Upper lobe of left lung (tissue), 6 donors: ENCODE data around the gene EVI5. TPM values are rescaled to one million over a fixed set of nuclear protein-coding genes. Genes with fewer than 3 reads are reported as not detected.

Experiments used
- ATAC-seq, 2 donors: fragments of 200-7000 bp; cut with Tn5 transposase; one replicate each; pipeline ENCODE4 v1.9.1; 2022; ENCODE audit warnings: mild to moderate bottlenecking in 2 of 2, moderate library complexity in 2 of 2; ENCODE audit not compliant: low FRiP score in 2 of 2
- DNase-seq, 2 donors: peaks; one replicate each; pipeline ENCODE4 v3.0.0-alpha.2; 2019 to 2020
- H3K27ac ChIP-seq, 4 donors: fragments of 200-600 bp; sonication (generic); one replicate each; pipeline ENCODE4 v1.5.1; 2016 to 2019
- H3K27me3 ChIP-seq, 4 donors: fragments of 200-600 bp; sonication (generic); one replicate each; pipeline ENCODE4 v1.5.1; 2017 to 2019
- H3K36me3 ChIP-seq, 4 donors: fragments of 200-600 bp; sonication (generic); one replicate each; pipeline ENCODE4 v1.5.1; 2016 to 2019
- H3K4me1 ChIP-seq, 4 donors: fragments of 200-600 bp; sonication (generic); one replicate each; pipeline ENCODE4 v1.5.1; 2018 to 2019
- H3K4me3 ChIP-seq, 4 donors: fragments of 200-600 bp; sonication (generic); one replicate each; pipeline ENCODE4 v1.5.1; 2017 to 2019; ENCODE audit warnings: mild to moderate bottlenecking in 2 of 4, moderate library complexity in 1 of 4
- H3K9me3 ChIP-seq, 4 donors: fragments of 200-600 bp; sonication (generic); one replicate each; pipeline ENCODE4 v1.5.1; 2018 to 2019
- CTCF ChIP-seq, 6 experiments: fragments of 450-650 bp in 4 of 6; fragments of 200-600 bp in 2 of 6; sonication (generic) in 2 of 6; IDR thresholded peaks; one replicate each; pipeline ENCODE4 v1.5.1; 2016 to 2019; ENCODE audit warnings: antibody characterized with exemption in 6 of 6
- EP300 ChIP-seq, 4 donors: sonication (generic); formaldehyde crosslinking; IDR thresholded peaks; one replicate each; pipeline ENCODE4 v1.5.1; 2017; ENCODE audit warnings: antibody characterized with exemption in 4 of 4, control low read depth in 2 of 4
- POLR2A ChIP-seq, 4 donors: fragments of 450-650 bp; IDR thresholded peaks; one replicate each; pipeline ENCODE4 v1.5.1; 2016 to 2017; ENCODE audit warnings: antibody characterized with exemption in 4 of 4, mild to moderate bottlenecking in 2 of 4
- POLR2AphosphoS5 ChIP-seq, 2 donors: sonication (generic); formaldehyde crosslinking; IDR thresholded peaks; one replicate each; pipeline ENCODE4 v1.5.1; 2017; ENCODE audit warnings: antibody characterized with exemption in 2 of 2
- whole genome bisulfite sequencing, 2 donors: methylation state at CpG; one replicate each; pipeline ENCODE4 v1.1.5; 2017 to 2018; 5-methylcytosine and 5-hydroxymethylcytosine counted together
- total RNA-seq, 6 donors: library from RNA; depleted of rRNA in 4 of 6; stranded (reverse); fragments of >200 nt in 4 of 6; gene quantifications; one replicate each; pipeline versions ENCODE4 v1.1.0 to v1.2.1, GENCODE V29; 2016 to 2021
- donor health status: DM: no; HTN: no; CAD: no; lungs with moderate emphysema.
- donor health status: DM: no; HTN: yes; CAD: no; lungs with severe emphysema.

Gene EVI5
- total RNA-seq, 6 donors from 2014 or later = 33.5 to 62.3 (median 39.6) TPM

GRCh38 chr1:92516574-92516973, 268.3 kb downstream of the EVI5 start:
- H3K27me3 ChIP-seq = no peaks in the 10 kb centered on the region
- 93 to 96% methylated on average over 1 of the region's 1 CpG for WGBS, 2 donors

GRCh38 chr1:92515796-92516201, 269.1 kb downstream of the EVI5 start:
- DNase-seq (no peak), ATAC-seq (no peak)
- Histone ChIP-seq H3K4me3 (no peak overlapping the region), H3K9me3 (no peaks in the 10 kb centered on the region), H3K27ac (no peak overlapping the region), H3K4me1 (no peaks in the 10 kb centered on the region), H3K36me3 (peaks cover 0 to 12% (median 0%) of the 10 kb centered on the region in 4 donors), H3K27me3 (no peaks in the 10 kb centered on the region)
- no peak for TF ChIP-seq CTCF (IDR thresholded peaks at IDR 0.05)
- no peak for TF ChIP-seq POLR2A (IDR thresholded peaks at IDR 0.05)
- no peak for TF ChIP-seq EP300 (IDR thresholded peaks at IDR 0.05)
- TF ChIP-seq POLR2AphosphoS5 (IDR thresholded peaks at IDR 0.05) = no peak
- 63 to 71% methylated on average over 3 of the region's 3 CpGs for WGBS, 2 donors

More at GRCh38 chr1:92516574-92516973, 268.3 kb downstream of the EVI5 start:
- ATAC-seq (no peak), DNase-seq (no peak)
- TF ChIP-seq CTCF (IDR thresholded peaks at IDR 0.05) (no peak), POLR2AphosphoS5 (IDR thresholded peaks at IDR 0.05) (no peak), EP300 (IDR thresholded peaks at IDR 0.05) (no peak), POLR2A (IDR thresholded peaks at IDR 0.05) (no peak)
- Histone ChIP-seq H3K9me3 (no peaks in the 10 kb centered on the region), H3K4me1 (no peaks in the 10 kb centered on the region), H3K36me3 (peaks cover 0 to 12% (median 0%) of the 10 kb centered on the region in 4 donors), H3K4me3 (no peak overlapping the region), H3K27ac (no peak overlapping the region)

- WGBS, 2 donors = 90 to 94% methylated on average over 4 of the region's 4 CpGs
- Histone ChIP-seq H3K27me3 (no peaks in the 10 kb centered on the region), H3K4me1 (no peaks in the 10 kb centered on the region), H3K27ac (no peak overlapping the region), H3K36me3 (peaks cover 0 to 22% (median 0%) of the 10 kb centered on the region in 4 donors), H3K4me3 (no peak overlapping the region), H3K9me3 (no peaks in the 10 kb centered on the region)
- DNase-seq (no peak), ATAC-seq (no peak)
- TF ChIP-seq POLR2A (IDR thresholded peaks at IDR 0.05) (no peak), CTCF (IDR thresholded peaks at IDR 0.05) (no peak), POLR2AphosphoS5 (IDR thresholded peaks at IDR 0.05) (no peak), EP300 (IDR thresholded peaks at IDR 0.05) (no peak)
Observed at GRCh38 chr1:92511541-92511940, 273.4 kb downstream of the EVI5 start.

GRCh38 chr1:92509619-92510018, 275.3 kb downstream of the EVI5 start:
- H3K4me1 ChIP-seq = no peaks in the 10 kb centered on the region
- DNase-seq (no peak), ATAC-seq (no peak)
- no peaks in the 10 kb centered on the region for H3K27me3 ChIP-seq
- TF ChIP-seq CTCF (IDR thresholded peaks at IDR 0.05) (no peak), POLR2AphosphoS5 (IDR thresholded peaks at IDR 0.05) (no peak), EP300 (IDR thresholded peaks at IDR 0.05) (no peak), POLR2A (IDR thresholded peaks at IDR 0.05) (no peak)
- peaks cover 0 to 22% (median 0%) of the 10 kb centered on the region in 4 donors for H3K36me3 ChIP-seq
- no peak overlapping the region for H3K27ac ChIP-seq
- WGBS, 2 donors = 95 to 97% methylated on average over 1 of the region's 1 CpG
- H3K9me3 ChIP-seq = no peaks in the 10 kb centered on the region
- no peak overlapping the region for H3K4me3 ChIP-seq

GRCh38 chr1:92505015-92505692, 279.8 kb downstream of the EVI5 start:
- Histone ChIP-seq H3K27ac (no peak overlapping the region), H3K4me1 (no peaks in the 10 kb centered on the region), H3K4me3 (no peak overlapping the region), H3K36me3 (peaks cover 0 to 10% (median 0%) of the 10 kb centered on the region in 4 donors), H3K27me3 (no peaks in the 10 kb centered on the region), H3K9me3 (no peaks in the 10 kb centered on the region)
- ATAC-seq = peak; percentile 16 to 43
- TF ChIP-seq EP300 (IDR thresholded peaks at IDR 0.05) = no peak
- TF ChIP-seq CTCF (IDR thresholded peaks at IDR 0.05) = no peak
- TF ChIP-seq POLR2A (IDR thresholded peaks at IDR 0.05) = no peak
- no peak for TF ChIP-seq POLR2AphosphoS5 (IDR thresholded peaks at IDR 0.05)
- no peak for DNase-seq
- WGBS, 2 donors = 63 to 68% methylated on average over 6 of the region's 6 CpGs
